ENCODE results near the gene CLCN2. TPM values are rescaled to one million over a fixed set of nuclear protein-coding genes. Genes with fewer than 3 reads are reported as not detected.

CLCN2 gene
- total RNA-seq, 1 experiment from 2014 or later: 21.6 TPM

DNA sequence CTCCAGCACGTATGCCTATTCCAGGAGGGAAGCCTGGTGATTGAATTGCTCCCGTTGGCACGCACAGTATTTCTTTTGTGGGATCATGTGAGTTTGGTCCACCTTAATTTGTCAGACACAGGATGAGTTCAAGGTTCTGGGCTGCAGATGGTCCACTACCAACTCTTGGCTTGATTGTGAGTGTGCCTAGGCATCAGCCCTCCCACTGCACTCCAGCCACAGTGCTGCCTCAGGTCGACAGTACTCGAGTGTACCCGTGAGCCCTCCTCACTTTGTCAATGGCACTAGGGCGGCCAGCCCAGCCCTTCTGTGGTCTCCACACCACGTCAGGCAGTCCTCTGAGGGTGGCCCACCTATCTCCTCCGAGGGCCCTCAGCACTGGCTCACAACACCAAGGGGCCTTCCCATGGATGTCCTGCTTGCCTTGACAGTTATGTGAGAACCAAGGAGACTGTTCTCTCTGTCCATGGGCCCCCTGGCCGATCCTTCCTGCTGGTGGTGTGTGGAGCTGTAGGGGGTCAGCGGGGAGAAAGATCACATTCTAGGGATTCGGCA, 48.6 kb upstream of the CLCN2 start:
- TF ChIP-seq EZH2 (IDR thresholded peaks at IDR 0.05): no peak
- ChIA-PET CTCF (interaction anchor here (1.2 kb wide), 1 partner anchor 8 kb away, joined by 3 read pairs; no protein-coding TSS in a partner anchor), RAD21 (ENCODE audit: low non-redundant PET in 1 of 2, low total read pairs in 2 of 2, uncharacterized antibody in 2 of 2, unreplicated experiment in 2 of 2) (no interaction called here), POLR2A (no interaction called here)
- Histone ChIP-seq H3K9me3 (ENCODE audit: control insufficient read depth in 1 of 2, insufficient read depth in 1 of 2, low read depth in 1 of 2, low read length in 2 of 2) (no peaks in the 10 kb centered on the region), H3K79me2 (ENCODE audit: insufficient read depth, low read length) (no peaks in the 10 kb centered on the region), H3K27ac (ENCODE audit: low read depth, low read length) (no peak overlapping the region), H3K36me3 (ENCODE audit: control insufficient read depth in 1 of 2, insufficient read depth in 2 of 2, low read length in 2 of 2) (no peaks in the 10 kb centered on the region), H3K27me3 (ENCODE audit: insufficient read depth, low read length) (no peaks in the 10 kb centered on the region), H3K9me2 (ENCODE audit: insufficient read depth) (no peaks in the 10 kb centered on the region), H3K4me1 (ENCODE audit: control insufficient read depth in 1 of 2, insufficient read depth in 2 of 2, low read length in 2 of 2) (peaks cover 0 to 7% of the 10 kb centered on the region in 2 experiments; a peak in 2 of 4 replicates), H3K4me2 (ENCODE audit: low read length) (no peak overlapping the region), H3K4me3 (replicated peaks in 1 of 2; ENCODE audit: low read depth in 1 of 2, low read length in 2 of 2) (no peak overlapping the region), H3K9ac (ENCODE audit: low read length) (no peak overlapping the region), H4K20me1 (ENCODE audit: insufficient read depth) (no peaks in the 10 kb centered on the region), H2AFZ (ENCODE audit: low read depth, low read length, poor library complexity, severe bottlenecking) (no peak overlapping the region)
- intact Hi-C loops (cut with micrococcal nuclease): no loop called here
- ATAC-seq: no peak
- BruUV-seq (replicated peaks): no TSS peak
- DNase-seq (ENCODE audit: low read depth, low spot score): no peak

DNA sequence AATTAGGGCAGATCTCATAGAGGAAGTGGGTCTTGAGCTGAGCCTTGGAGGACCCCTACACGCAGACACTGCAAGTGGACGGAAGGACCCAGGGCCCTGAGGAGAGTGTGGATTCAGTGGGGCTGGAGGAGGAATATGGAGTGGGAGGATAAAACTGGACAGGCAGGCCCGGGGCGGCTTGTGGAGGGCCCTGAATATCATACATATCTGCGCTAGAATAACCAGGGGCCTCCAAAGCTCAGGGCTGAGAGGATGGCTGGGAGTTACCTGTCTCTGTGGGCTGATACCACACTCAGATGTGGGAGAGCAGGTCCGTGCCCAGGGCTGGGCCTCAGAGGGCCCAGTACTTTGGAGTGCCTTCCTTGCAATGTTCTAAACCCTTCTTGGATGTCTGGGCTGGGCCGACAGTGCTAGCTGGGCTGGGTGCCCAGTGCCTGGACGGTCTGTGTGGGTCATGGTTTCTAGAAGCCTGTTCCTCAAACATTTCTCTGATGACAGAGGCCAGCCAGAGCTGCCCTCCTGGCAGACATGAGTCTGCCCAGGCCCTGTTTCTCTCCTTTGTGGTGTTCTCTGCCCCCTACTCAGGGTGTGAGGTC, 48.0 kb upstream of the CLCN2 start:
- Histone ChIP-seq H3K27me3 (ENCODE audit: insufficient read depth, low read length) (no peaks in the 10 kb centered on the region), H3K9me3 (ENCODE audit: control insufficient read depth in 1 of 2, insufficient read depth in 1 of 2, low read depth in 1 of 2, low read length in 2 of 2) (no peaks in the 10 kb centered on the region), H3K79me2 (ENCODE audit: insufficient read depth, low read length) (no peaks in the 10 kb centered on the region), H2AFZ (ENCODE audit: low read depth, low read length, poor library complexity, severe bottlenecking) (no peak overlapping the region), H3K9ac (ENCODE audit: low read length) (no peak overlapping the region), H3K27ac (ENCODE audit: low read depth, low read length) (no peak overlapping the region), H3K4me1 (ENCODE audit: control insufficient read depth in 1 of 2, insufficient read depth in 2 of 2, low read length in 2 of 2) (peaks cover 0 to 7% of the 10 kb centered on the region in 2 experiments; a peak in 2 of 4 replicates), H4K20me1 (ENCODE audit: insufficient read depth) (no peaks in the 10 kb centered on the region), H3K4me3 (replicated peaks in 1 of 2; ENCODE audit: low read depth in 1 of 2, low read length in 2 of 2) (no peak overlapping the region), H3K36me3 (ENCODE audit: control insufficient read depth in 1 of 2, insufficient read depth in 2 of 2, low read length in 2 of 2) (no peaks in the 10 kb centered on the region), H3K9me2 (ENCODE audit: insufficient read depth) (no peaks in the 10 kb centered on the region), H3K4me2 (ENCODE audit: low read length) (no peak overlapping the region)
- no TSS peak for BruUV-seq (replicated peaks)
- CTCF ChIA-PET: interaction anchor here (1.2 kb wide), 1 partner anchor 9 kb away, joined by 3 read pairs; no protein-coding TSS in a partner anchor
- TF ChIP-seq, protein P1, sequence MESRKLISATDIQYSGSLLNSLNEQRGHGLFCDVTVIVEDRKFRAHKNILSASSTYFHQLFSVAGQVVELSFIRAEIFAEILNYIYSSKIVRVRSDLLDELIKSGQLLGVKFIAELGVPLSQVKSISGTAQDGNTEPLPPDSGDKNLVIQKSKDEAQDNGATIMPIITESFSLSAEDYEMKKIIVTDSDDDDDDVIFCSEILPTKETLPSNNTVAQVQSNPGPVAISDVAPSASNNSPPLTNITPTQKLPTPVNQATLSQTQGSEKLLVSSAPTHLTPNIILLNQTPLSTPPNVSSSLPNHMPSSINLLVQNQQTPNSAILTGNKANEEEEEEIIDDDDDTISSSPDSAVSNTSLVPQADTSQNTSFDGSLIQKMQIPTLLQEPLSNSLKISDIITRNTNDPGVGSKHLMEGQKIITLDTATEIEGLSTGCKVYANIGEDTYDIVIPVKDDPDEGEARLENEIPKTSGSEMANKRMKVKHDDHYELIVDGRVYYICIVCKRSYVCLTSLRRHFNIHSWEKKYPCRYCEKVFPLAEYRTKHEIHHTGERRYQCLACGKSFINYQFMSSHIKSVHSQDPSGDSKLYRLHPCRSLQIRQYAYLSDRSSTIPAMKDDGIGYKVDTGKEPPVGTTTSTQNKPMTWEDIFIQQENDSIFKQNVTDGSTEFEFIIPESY (IDR thresholded peaks at IDR 0.05; ENCODE audit: extremely low read depth, insufficient replicate concordance, low read length): no peak
- TF ChIP-seq ELF1 (IDR thresholded peaks at IDR 0.05; ENCODE audit: borderline replicate concordance, low read depth) (no peak), SIN3A (IDR thresholded peaks at IDR 0.05; ENCODE audit: low read depth) (no peak), SP1 (IDR thresholded peaks at IDR 0.05; ENCODE audit: low read depth) (no peak), SRF (IDR thresholded peaks at IDR 0.05; ENCODE audit: low read depth) (no peak), CEBPB (IDR thresholded peaks at IDR 0.05; ENCODE audit: low read depth) (no peak), JUND (IDR thresholded peaks at IDR 0.05) (no peak), EZH2phosphoT487 (IDR thresholded peaks at IDR 0.05; ENCODE audit: borderline replicate concordance) (no peak), POLR2AphosphoS5 (IDR thresholded peaks at IDR 0.05; ENCODE audit: low read depth, low read length) (no peak), FOSL1 (IDR thresholded peaks at IDR 0.05; ENCODE audit: low read depth) (no peak), EZH2 (IDR thresholded peaks at IDR 0.05) (no peak), POLR2A (IDR thresholded peaks at IDR 0.05; ENCODE audit: borderline replicate concordance, extremely low read depth, insufficient read depth, insufficient read length) (no peak), TCF7L2 (IDR thresholded peaks at IDR 0.05; ENCODE audit: borderline replicate concordance, extremely low read depth, insufficient read depth, insufficient read length) (no peak), ZNF274 (IDR thresholded peaks at IDR 0.05; ENCODE audit: low read depth, low read length) (no peak)
- TF ChIP-seq, protein P2, sequence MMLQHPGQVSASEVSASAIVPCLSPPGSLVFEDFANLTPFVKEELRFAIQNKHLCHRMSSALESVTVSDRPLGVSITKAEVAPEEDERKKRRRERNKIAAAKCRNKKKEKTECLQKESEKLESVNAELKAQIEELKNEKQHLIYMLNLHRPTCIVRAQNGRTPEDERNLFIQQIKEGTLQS (IDR thresholded peaks at IDR 0.05): no peak
- TF ChIP-seq, protein P3, sequence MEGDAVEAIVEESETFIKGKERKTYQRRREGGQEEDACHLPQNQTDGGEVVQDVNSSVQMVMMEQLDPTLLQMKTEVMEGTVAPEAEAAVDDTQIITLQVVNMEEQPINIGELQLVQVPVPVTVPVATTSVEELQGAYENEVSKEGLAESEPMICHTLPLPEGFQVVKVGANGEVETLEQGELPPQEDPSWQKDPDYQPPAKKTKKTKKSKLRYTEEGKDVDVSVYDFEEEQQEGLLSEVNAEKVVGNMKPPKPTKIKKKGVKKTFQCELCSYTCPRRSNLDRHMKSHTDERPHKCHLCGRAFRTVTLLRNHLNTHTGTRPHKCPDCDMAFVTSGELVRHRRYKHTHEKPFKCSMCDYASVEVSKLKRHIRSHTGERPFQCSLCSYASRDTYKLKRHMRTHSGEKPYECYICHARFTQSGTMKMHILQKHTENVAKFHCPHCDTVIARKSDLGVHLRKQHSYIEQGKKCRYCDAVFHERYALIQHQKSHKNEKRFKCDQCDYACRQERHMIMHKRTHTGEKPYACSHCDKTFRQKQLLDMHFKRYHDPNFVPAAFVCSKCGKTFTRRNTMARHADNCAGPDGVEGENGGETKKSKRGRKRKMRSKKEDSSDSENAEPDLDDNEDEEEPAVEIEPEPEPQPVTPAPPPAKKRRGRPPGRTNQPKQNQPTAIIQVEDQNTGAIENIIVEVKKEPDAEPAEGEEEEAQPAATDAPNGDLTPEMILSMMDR (IDR thresholded peaks at IDR 0.05 in 2 of 3, conservative IDR thresholded peaks at IDR 0.05 in 1 of 3; ENCODE audit: borderline replicate concordance in 1 of 3, insufficient read depth in 1 of 3, low read depth in 2 of 3, low read length in 2 of 3): no peak
- POLR2A ChIA-PET: no interaction called here
- DNase-seq (ENCODE audit: low read depth, low spot score): no peak
- ATAC-seq: no peak
- RAD21 ChIA-PET (ENCODE audit: low non-redundant PET in 1 of 2, low total read pairs in 2 of 2, uncharacterized antibody in 2 of 2, unreplicated experiment in 2 of 2): no interaction called here
- intact Hi-C loops (cut with micrococcal nuclease): no loop called here
